RWPE1 (cell line): ENCODE measurements around the gene BLACAT1.

ENCODE experiments used
- CTCF ChIA-PET: fragments of 350-600 bp; sonication (Branson Sonifier 250); formaldehyde crosslinking; extraction: SDS; loops from one replicate; lab custom pipeline; 2021; lab: Yijun Ruan, JAX
- POLR2A ChIA-PET: fragments of 400-600 bp; formaldehyde crosslinking; extraction: SDS; loops from one replicate; lab custom pipeline; 2020; ENCODE audit warnings: antibody characterized with exemption; ENCODE audit not compliant: low non-redundant PET; lab: Yijun Ruan, JAX
- DNase-seq: peaks from one replicate; pipeline ENCODE4 v3.0.0; 2012; ENCODE audit warnings: low spot score
- H3K27ac ChIP-seq: fragments of 450-650 bp; 2 replicates; pipeline ENCODE4 v1.5.1; 2017
- CTCF ChIP-seq: fragments of 450-650 bp; conservative IDR thresholded peaks from 2 replicates; pipeline ENCODE4 v1.5.1; 2017; ENCODE audit warnings: low read depth, mild to moderate bottlenecking

BLACAT1 gene

GRCh38 chr1:205493241-205494085 lies 37.6 kb upstream of the BLACAT1 start:
- DNase-seq: peak; percentile 94
- H3K27ac ChIP-seq: peak overlapping the region; percentile 92
- TF ChIP-seq CTCF: no peak
- POLR2A ChIA-PET: interaction anchor here (0.6 to 1.0 kb wide), 2 partner anchors 15 to 31 kb away, joined by 3 to 4 read pairs; no protein-coding TSS in a partner anchor
- CTCF ChIA-PET: interaction anchor here (0.6 to 11.0 kb wide), 13 partner anchors 8 to 220 kb away, joined by 3 to 326 read pairs (median 4); no protein-coding TSS in a partner anchor

GRCh38 chr1:205492774-205493173 lies 36.9 kb upstream of the BLACAT1 start:
- peak; percentile 36 for DNase-seq

GRCh38 chr1:205492201-205492667 lies 36.4 kb upstream of the BLACAT1 start:
- POLR2A ChIA-PET: no interaction called here
- CTCF ChIA-PET: interaction anchor here (0.6 to 11.0 kb wide), 4 partner anchors 32 to 152 kb away, joined by 3 to 326 read pairs (median 8); no protein-coding TSS in a partner anchor
- peak; percentile 41 for DNase-seq

More at GRCh38 chr1:205492774-205493173, 36.9 kb upstream of the BLACAT1 start:
- H3K27ac ChIP-seq: peak overlapping the region; percentile 92
- CTCF ChIA-PET: interaction anchor here (0.6 to 11.0 kb wide), 10 partner anchors 20 to 219 kb away, joined by 3 to 326 read pairs (median 6); no protein-coding TSS in a partner anchor
- POLR2A ChIA-PET: interaction anchor here (0.6 to 1.0 kb wide), 2 partner anchors 16 to 30 kb away, joined by 3 to 4 read pairs; no protein-coding TSS in a partner anchor
- TF ChIP-seq CTCF: no peak

GRCh38 chr1:205491794-205492193 lies 35.9 kb upstream of the BLACAT1 start:
- H3K27ac ChIP-seq: peak overlapping the region; percentile 92
- POLR2A ChIA-PET: no interaction called here
- no peak for DNase-seq
- TF ChIP-seq CTCF: no peak
- CTCF ChIA-PET: interaction anchor here (0.6 to 11.0 kb wide), 5 partner anchors 32 to 157 kb away, joined by 3 to 326 read pairs (median 4); no protein-coding TSS in a partner anchor

More at GRCh38 chr1:205492201-205492667, 36.4 kb upstream of the BLACAT1 start:
- no peak for TF ChIP-seq CTCF
- peak overlapping the region; percentile 92 for H3K27ac ChIP-seq

GRCh38 chr1:205488074-205488723 lies 32.4 kb upstream of the BLACAT1 start:
- peak; percentile 89 for DNase-seq
- no peak overlapping the region for H3K27ac ChIP-seq
- TF ChIP-seq CTCF: peak; percentile 69
- POLR2A ChIA-PET: no interaction called here
- CTCF ChIA-PET: interaction anchor here (0.6 to 11.0 kb wide), 31 partner anchors 10 to 168 kb away, joined by 3 to 326 read pairs (median 4); partner anchors contain the start of gene BLACAT1

GRCh38 chr1:205486258-205486657 lies 30.4 kb upstream of the BLACAT1 start:
- CTCF ChIA-PET: interaction anchor here (0.7 to 11.0 kb wide), 25 partner anchors 14 to 432 kb away, joined by 3 to 326 read pairs (median 14); partner anchors contain the start of gene BLACAT1
- POLR2A ChIA-PET: no interaction called here

More at GRCh38 chr1:205486258-205486657, 30.4 kb upstream of the BLACAT1 start:
- TF ChIP-seq CTCF: no peak
- no peak overlapping the region for H3K27ac ChIP-seq
- DNase-seq: no peak
